GM12864 (cell line): ENCODE data around the gene C3orf85.

Experiments
- DNase-seq: peaks from one replicate; pipeline ENCODE4 v3.0.0-alpha.2; 2011; ENCODE audit warnings: low read depth
- H3K4me3 ChIP-seq: 2 replicates; pipeline ENCODE4 v1.5.1; 2011; ENCODE audit warnings: mild to moderate bottlenecking, low read depth, low read length, control low read depth
- TF ChIP-seq, protein P1 (sequence below): IDR thresholded peaks from 2 replicates; pipeline ENCODE4 v1.5.1; 2011; ENCODE audit warnings: low read depth, mild to moderate bottlenecking, moderate library complexity, low read length, control low read depth, inconsistent platforms; ENCODE audit errors: missing control alignments

C3orf85 gene, protein sequence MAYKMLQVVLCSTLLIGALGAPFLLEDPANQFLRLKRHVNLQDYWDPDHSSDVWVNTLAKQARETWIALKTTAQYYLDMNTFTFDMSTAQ

DNA sequence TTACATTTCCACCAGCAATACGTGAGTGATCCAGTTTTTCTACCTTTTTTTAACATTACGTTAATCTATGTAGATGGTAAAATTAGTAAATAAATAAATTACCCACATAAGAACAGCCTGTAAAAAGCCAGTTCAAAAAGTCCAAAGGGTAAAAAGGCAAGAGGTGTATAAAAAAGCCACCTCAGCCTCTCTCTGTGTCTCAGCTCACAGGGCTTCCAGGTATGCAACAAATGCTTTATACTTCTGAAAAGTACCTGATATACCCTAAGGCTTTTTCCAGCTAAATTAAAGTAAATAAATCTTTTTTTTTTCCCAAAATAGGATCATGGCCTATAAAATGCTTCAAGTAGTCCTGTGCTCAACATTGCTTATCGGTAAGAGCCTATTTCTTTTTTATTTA lies at the start of gene C3orf85:
C3orf85 (plus strand) TSS at position 197 of the 400 bp plus-strand sequence; CDS start at position 326, 129 bp downstream.
- no peak for DNase-seq
- TF ChIP-seq, protein P1, sequence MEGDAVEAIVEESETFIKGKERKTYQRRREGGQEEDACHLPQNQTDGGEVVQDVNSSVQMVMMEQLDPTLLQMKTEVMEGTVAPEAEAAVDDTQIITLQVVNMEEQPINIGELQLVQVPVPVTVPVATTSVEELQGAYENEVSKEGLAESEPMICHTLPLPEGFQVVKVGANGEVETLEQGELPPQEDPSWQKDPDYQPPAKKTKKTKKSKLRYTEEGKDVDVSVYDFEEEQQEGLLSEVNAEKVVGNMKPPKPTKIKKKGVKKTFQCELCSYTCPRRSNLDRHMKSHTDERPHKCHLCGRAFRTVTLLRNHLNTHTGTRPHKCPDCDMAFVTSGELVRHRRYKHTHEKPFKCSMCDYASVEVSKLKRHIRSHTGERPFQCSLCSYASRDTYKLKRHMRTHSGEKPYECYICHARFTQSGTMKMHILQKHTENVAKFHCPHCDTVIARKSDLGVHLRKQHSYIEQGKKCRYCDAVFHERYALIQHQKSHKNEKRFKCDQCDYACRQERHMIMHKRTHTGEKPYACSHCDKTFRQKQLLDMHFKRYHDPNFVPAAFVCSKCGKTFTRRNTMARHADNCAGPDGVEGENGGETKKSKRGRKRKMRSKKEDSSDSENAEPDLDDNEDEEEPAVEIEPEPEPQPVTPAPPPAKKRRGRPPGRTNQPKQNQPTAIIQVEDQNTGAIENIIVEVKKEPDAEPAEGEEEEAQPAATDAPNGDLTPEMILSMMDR = no peak
- H3K4me3 ChIP-seq = no peak within 1 kb of the TSS

DNA sequence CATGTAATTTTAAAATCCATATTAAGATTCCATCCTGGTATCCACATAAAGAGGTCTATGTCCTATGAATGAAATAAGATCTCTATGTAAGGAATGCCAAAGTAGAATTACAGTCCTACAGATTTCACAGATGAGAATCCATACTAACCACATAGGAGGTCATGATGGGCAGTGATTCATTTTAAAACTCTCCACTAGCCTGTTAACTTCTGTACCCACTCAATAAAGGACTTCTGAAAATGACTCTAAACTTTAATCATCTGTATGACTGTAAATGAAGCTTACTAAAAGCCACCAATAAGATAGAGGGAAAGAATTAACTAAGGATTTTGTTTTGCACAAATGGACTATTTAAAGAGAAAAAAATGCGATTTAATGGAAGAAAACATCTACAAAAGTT lies 47.3 kb upstream of the C3orf85 start:
- no peak overlapping the region for H3K4me3 ChIP-seq
- DNase-seq = no peak
- TF ChIP-seq, protein P1 = no peak

DNA sequence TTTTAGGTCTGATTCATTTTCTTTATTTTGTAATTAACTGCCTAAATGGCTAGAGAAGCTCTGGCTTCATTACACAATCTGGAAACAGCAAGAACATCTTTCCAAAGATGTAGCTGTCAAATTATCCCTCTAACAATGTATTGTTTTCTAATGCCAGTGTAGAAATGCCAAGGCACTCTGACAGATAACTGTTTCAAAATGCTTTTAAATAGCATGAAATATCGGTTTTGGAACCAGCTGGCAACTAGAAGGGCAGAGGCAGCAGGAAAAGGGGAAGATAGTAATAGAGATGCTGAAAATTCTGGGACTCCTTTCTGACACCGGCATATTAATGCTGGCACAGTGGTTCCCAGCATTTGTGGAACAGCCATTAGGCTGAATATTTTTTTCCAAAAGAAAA lies 44.7 kb upstream of the C3orf85 start:
- no peak overlapping the region for H3K4me3 ChIP-seq
- DNase-seq = no peak
- TF ChIP-seq, protein P1 = no peak

DNA sequence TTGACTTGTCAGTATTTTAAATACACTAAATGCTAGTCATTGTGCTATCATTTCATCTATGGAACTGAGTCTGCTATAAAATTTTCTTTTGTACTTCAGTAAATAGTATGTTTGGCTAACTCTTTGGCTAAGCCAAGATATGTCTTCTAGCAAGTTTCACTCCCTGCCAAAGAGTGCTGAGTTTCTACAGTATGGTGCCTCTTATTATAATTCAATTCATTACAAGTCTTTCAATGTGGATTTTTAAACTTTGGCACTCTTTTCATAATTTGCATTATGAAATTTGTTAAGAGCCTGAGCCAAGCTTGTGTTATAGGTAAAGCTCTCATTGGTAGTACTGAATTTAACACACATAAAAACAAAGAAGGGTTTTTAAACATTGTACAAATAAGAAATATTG lies 43.0 kb upstream of the C3orf85 start:
- H3K4me3 ChIP-seq = no peak overlapping the region
- TF ChIP-seq, protein P1 = no peak
- no peak for DNase-seq

DNA sequence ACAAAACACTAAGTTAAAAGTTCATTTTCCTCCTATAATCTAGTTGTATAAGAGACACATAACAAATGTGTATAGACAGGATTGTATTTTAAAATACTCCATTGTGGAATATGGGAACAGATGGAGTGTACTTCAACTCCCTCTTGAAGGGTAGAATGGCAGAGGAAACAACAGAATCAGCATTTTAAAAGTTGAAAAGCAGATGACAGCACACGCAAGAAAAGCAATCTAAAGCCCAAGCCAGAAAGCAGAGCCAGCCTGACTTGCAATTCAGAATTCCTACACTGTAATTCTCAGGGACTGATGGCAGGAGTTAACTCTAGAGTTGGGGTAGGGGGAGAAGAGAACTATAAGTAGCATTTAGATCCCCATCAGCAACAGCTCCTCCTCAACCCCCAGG lies 41.4 kb upstream of the C3orf85 start:
- TF ChIP-seq, protein P1 = no peak
- DNase-seq = no peak
- no peak overlapping the region for H3K4me3 ChIP-seq

DNA sequence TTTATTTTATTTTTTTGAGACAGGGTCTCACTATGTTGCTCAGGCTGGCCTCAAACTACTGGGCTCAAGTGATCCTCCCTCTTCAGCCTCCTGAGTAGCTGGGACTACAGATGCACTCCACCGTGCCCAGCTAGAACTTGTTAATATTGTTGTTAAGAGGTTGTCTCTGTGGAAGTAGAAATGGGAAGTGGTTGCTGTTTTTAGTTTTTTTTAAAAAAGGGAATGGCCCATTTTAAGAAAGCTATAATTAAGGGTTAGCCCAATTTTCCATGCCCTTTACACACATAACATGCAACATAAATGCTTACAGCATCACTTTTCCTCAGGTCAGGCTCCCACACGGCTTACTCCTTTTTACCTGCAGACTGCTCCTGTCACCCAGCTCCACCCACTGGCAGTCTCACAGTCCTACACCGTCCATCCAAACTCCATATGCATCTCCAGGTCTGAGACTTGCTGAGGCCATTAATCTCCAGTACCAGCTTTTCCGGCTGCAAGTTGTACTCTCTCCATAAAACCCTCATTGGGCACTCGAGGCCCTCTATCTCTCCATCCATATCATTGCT lies 38.4 kb upstream of the C3orf85 start:
- TF ChIP-seq, protein P1 = peak; percentile 56
- no peak overlapping the region for H3K4me3 ChIP-seq
- DNase-seq = no peak

DNA sequence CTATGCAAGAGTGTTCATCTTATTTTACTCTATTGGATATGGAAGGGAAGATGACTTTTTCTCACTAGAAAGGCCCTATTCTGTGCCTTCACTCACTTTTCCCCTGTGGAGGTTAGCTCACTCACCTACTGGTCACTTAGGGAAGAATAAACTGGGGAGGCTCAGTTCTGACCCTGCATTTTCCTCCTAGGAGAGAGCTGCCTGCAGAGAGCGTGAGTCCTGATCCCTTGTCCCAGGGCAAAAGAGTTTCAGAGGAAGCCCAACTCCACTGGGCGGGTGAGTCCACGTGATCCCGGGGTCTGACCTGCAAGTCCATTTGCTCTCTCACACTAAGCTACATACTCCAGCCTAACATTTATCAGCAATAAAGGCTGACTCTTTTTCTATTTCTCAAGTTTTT lies 26.9 kb upstream of the C3orf85 start:
- no peak for DNase-seq
- H3K4me3 ChIP-seq = no peak overlapping the region
- TF ChIP-seq, protein P1 = no peak
